IMR-90 (cell line): ENCODE results near the gene RASGRF1. TPM values are rescaled to one million over a fixed set of nuclear protein-coding genes. Genes with fewer than 3 reads are reported as not detected.

Experiments
- ATAC-seq: fragments of 200-7000 bp; cut with Tn5 transposase; 2 replicates; pipeline ENCODE4 v1.9.1; 2020; ENCODE audit warnings: low read depth, mild to moderate bottlenecking, moderate library complexity
- BruUV-seq: library from RNA; stranded (reverse); fragments of 400-500 nt; replicated peaks from 2 replicates; lab custom pipeline; 2021; lab: Mats Ljungman, UMichigan
- CTCF ChIA-PET: fragments of 300-600 bp; formaldehyde crosslinking; extraction: SDS; loops from one replicate; lab custom pipeline; 2021; ENCODE audit warnings: antibody characterized with exemption; lab: Yijun Ruan, JAX
- POLR2A ChIA-PET: fragments of 300-600 bp; sonication (Branson Sonifier 250); formaldehyde crosslinking; loops from one replicate; lab custom pipeline; 2022; ENCODE audit warnings: antibody characterized with exemption; ENCODE audit not compliant: unreplicated experiment; lab: Charles Lee
- DNase-seq: peaks from one replicate; pipeline ENCODE4 v3.0.0; 2013
- H2AFZ ChIP-seq: replicated peaks from 2 replicates; pipeline ENCODE3; 2013; ENCODE audit warnings: low read length, mild to moderate bottlenecking; ENCODE audit not compliant: poor library complexity
- H2AK5ac ChIP-seq: 2 replicates; pipeline ENCODE4 v1.6.1; 2013; ENCODE audit warnings: low read depth, low read length, inconsistent platforms
- H2AK9ac ChIP-seq: replicated peaks from 2 replicates; pipeline ENCODE3; 2013; ENCODE audit warnings: mild to moderate bottlenecking, low read depth, low read length, moderate library complexity; ENCODE audit not compliant: poor library complexity
- H2BK120ac ChIP-seq: 2 replicates; pipeline ENCODE4 v1.6.1; 2013; ENCODE audit warnings: low read depth, low read length, inconsistent platforms
- H2BK15ac ChIP-seq: 3 replicates; pipeline ENCODE4 v1.6.1; 2013; ENCODE audit warnings: low read depth, low read length, inconsistent platforms
- H2BK20ac ChIP-seq: 2 replicates; pipeline ENCODE4 v1.6.1; 2013; ENCODE audit warnings: low read depth, mild to moderate bottlenecking, inconsistent platforms, low read length, moderate library complexity
- H2BK5ac ChIP-seq: 2 replicates; pipeline ENCODE4 v1.6.1; 2013; ENCODE audit warnings: mild to moderate bottlenecking, low read depth, low read length, inconsistent platforms; ENCODE audit not compliant: poor library complexity, severe bottlenecking
- H3K14ac ChIP-seq: replicated peaks from 2 replicates; pipeline ENCODE4 v1.6.1; 2013; ENCODE audit warnings: low read depth, low read length, inconsistent platforms
- H3K18ac ChIP-seq: 2 replicates; pipeline ENCODE4 v1.6.1; 2013; ENCODE audit warnings: low read depth, low read length, control low read depth
- H3K23ac ChIP-seq: 2 replicates; pipeline ENCODE4 v1.6.1; 2013; ENCODE audit warnings: low read depth, low read length, inconsistent platforms
- H3K27ac ChIP-seq: 2 replicates; pipeline ENCODE4 v1.5.1; 2013; ENCODE audit warnings: mild to moderate bottlenecking, control low read depth, low read length; ENCODE audit not compliant: insufficient read depth
- H3K27me3 ChIP-seq: 2 replicates; pipeline ENCODE4 v1.6.1; 2013; ENCODE audit warnings: low read length; ENCODE audit not compliant: control insufficient read depth, insufficient read depth
- H3K36me3 ChIP-seq: 2 replicates; pipeline ENCODE4 v1.6.1; 2013; ENCODE audit warnings: low read length, mixed read lengths; ENCODE audit not compliant: control insufficient read depth, insufficient read depth
- H3K4ac ChIP-seq: 2 replicates; pipeline ENCODE4 v1.6.1; 2013; ENCODE audit warnings: low read depth, low read length, inconsistent platforms
- H3K4me1 ChIP-seq: 2 replicates; pipeline ENCODE4 v1.6.1; 2013; ENCODE audit warnings: low read length, mixed read lengths; ENCODE audit not compliant: control insufficient read depth, insufficient read depth
- H3K4me2 ChIP-seq: 2 replicates; pipeline ENCODE4 v1.6.1; 2013; ENCODE audit warnings: low read depth, mild to moderate bottlenecking, control low read depth, low read length, moderate library complexity
- H3K4me3 ChIP-seq: 2 replicates; pipeline ENCODE4 v1.5.1; 2013; ENCODE audit warnings: low read depth, mild to moderate bottlenecking, control low read depth, low read length, moderate library complexity; ENCODE audit not compliant: insufficient read depth
- H3K56ac ChIP-seq: 2 replicates; pipeline ENCODE4 v1.6.1; 2013; ENCODE audit warnings: low read length, inconsistent platforms; ENCODE audit not compliant: insufficient read depth; ENCODE audit errors: extremely low read depth
- H3K79me1 ChIP-seq, 2 experiments: 2 replicates each; pipeline ENCODE4 v1.6.1; 2013; ENCODE audit warnings: low read length in 2 of 2, inconsistent platforms in 1 of 2, low read depth in 1 of 2
- H3K9ac ChIP-seq: 2 replicates; pipeline ENCODE4 v1.6.1; 2013; ENCODE audit warnings: low read depth, low read length, control low read depth
- H3K9me1 ChIP-seq: 2 replicates; pipeline ENCODE4 v1.6.1; 2013; ENCODE audit warnings: low read length, inconsistent platforms; ENCODE audit not compliant: insufficient read depth
- H3K9me3 ChIP-seq: 2 replicates; pipeline ENCODE4 v1.6.1; 2013; ENCODE audit warnings: low read length; ENCODE audit not compliant: control insufficient read depth, insufficient read depth
- H4K20me1 ChIP-seq: 2 replicates; pipeline ENCODE4 v1.6.1; 2013; ENCODE audit warnings: low read length, inconsistent platforms; ENCODE audit not compliant: insufficient read depth
- H4K5ac ChIP-seq: 2 replicates; pipeline ENCODE4 v1.6.1; 2013; ENCODE audit warnings: mild to moderate bottlenecking, low read depth, low read length, control low read depth
- H4K8ac ChIP-seq, 2 experiments: 2 replicates each; pipeline ENCODE4 v1.6.1; 2013; ENCODE audit warnings: low read depth in 2 of 2, low read length in 2 of 2, control low read depth in 1 of 2, inconsistent platforms in 1 of 2
- H4K91ac ChIP-seq: 2 replicates; pipeline ENCODE4 v1.6.1; 2013; ENCODE audit warnings: low read depth, low read length, inconsistent platforms; ENCODE audit not compliant: insufficient read depth
- MAFK ChIP-seq: IDR thresholded peaks from 2 replicates; pipeline ENCODE4 v1.6.1; 2012; ENCODE audit warnings: low read depth, low read length, improper control_type of control experiment
- RCOR1 ChIP-seq: IDR thresholded peaks from 2 replicates; pipeline ENCODE4 v1.6.1; 2012; ENCODE audit warnings: mild to moderate bottlenecking, low read length, improper control_type of control experiment; ENCODE audit not compliant: insufficient replicate concordance
- SMC3 ChIP-seq: fragments of 150-350 bp; IDR thresholded peaks from 2 replicates; pipeline ENCODE4 v1.6.1; 2016; ENCODE audit warnings: low read depth, mild to moderate bottlenecking, antibody characterized with exemption, low read length, moderate library complexity
- USF2 ChIP-seq: fragments of 150-350 bp; IDR thresholded peaks from 2 replicates; pipeline ENCODE4 v1.6.1; 2017; ENCODE audit warnings: mild to moderate bottlenecking, antibody characterized with exemption, low read length, low read depth
- WGBS, 2 experiments: methylation state at CpG; one replicate each; pipeline versions ENCODE4 v1.1.5 to v1.1.7; 2013; ENCODE audit warnings: missing lambda C conversion rate in 2 of 2; ENCODE audit not compliant: insufficient read length in 1 of 2; ENCODE audit errors: extremely low coverage in 2 of 2; 5-methylcytosine and 5-hydroxymethylcytosine counted together
- dilution Hi-C: fragments of 300-500 bp; cut with HindIII; formaldehyde crosslinking; loops from one replicate; pipeline ENCODE4 v1.14.3; 2018; ENCODE audit warnings: low sequenced_read_pairs; ENCODE audit not compliant: unreplicated experiment
- in situ Hi-C: fragments of 300-500 bp; cut with MboI; formaldehyde crosslinking; loops from 3 replicates; pipeline ENCODE4 v1.14.3; 2019; ENCODE audit warnings: low sequenced_read_pairs, inconsistent platforms, mixed read lengths
- intact Hi-C: fragments of 100-400 bp; cut with micrococcal nuclease; formaldehyde crosslinking; loops from 2 replicates; pipeline ENCODE4 v1.10.0; 2022
- polyA plus RNA-seq, 3 experiments: library from polyadenylated mRNA; depleted of rRNA; stranded (reverse); fragments of >200 nt; gene quantifications; 2 replicates each; pipeline ENCODE4 v1.2.3, GENCODE V29; 2012; ENCODE audit warnings: low replicate concordance in 1 of 3
- total RNA-seq: library from RNA; depleted of rRNA; stranded (reverse); fragments of >200 nt; gene quantifications from 2 replicates; pipeline ENCODE4 v1.2.3, GENCODE V29; 2012

Gene RASGRF1
- total and polyA plus RNA-seq, 2 of the 4 experiments (the other 2 are of a cell fraction), result under 0.01 to 0.15 TPM

DNA sequence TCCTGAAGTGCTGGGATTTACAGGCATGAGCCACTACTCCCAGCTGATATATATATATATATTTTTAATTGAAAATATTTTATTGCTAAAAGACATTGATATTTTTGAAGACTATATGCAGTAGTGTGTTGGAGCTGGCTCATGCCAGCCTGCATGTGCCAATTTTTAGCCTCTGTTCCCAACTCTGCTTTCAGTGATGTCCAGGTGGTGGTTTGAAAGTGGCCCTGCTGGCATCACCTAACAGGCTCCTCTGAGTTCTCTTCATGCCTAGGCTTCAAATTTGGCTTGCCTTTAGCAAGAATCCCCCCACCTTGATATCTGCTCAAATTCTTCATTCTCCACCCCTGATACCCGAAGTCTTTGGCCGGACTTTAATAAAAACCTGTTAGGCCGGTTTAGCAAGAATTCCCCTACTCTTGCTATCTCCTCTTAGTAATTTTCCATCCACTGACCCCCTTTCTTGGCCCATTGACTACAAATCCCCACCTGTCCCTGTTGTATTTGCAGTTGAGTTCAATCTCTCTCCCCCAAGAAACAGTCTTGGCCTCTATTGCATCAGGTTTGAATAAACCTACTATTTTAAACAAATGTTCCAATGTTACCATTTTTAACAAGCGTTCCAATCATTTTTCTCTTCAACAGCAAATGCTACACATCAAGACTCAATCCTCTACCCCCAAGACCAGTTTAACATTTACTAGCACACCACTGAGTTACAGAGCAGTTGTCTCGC is 121.9 kb downstream of the RASGRF1 start (continued):
- TF ChIP-seq MAFK, result no peak

- ATAC-seq, result no peak
- Histone ChIP-seq H3K9ac (no peak overlapping the region), H3K14ac (no peak overlapping the region), H2BK5ac (no peak overlapping the region), H2BK20ac (no peak overlapping the region), H3K79me1 (no peaks in the 10 kb centered on the region), H3K4ac (no peak overlapping the region), H4K91ac (no peak overlapping the region), H3K56ac (no peak overlapping the region), H3K4me2 (no peak overlapping the region), H4K8ac (no peak overlapping the region), H2AFZ (no peak overlapping the region), H3K4me3 (no peak overlapping the region), H3K9me3 (no peaks in the 10 kb centered on the region), H3K27ac (no peak overlapping the region), H2AK9ac (no peak overlapping the region), H4K5ac (no peak overlapping the region), H2AK5ac (no peak overlapping the region), H2BK120ac (no peak overlapping the region), H4K20me1 (no peaks in the 10 kb centered on the region), H3K27me3 (no peaks in the 10 kb centered on the region), H2BK15ac (no peak overlapping the region), H3K18ac (no peak overlapping the region), H3K36me3 (no peaks in the 10 kb centered on the region), H3K9me1 (no peaks in the 10 kb centered on the region), H3K23ac (no peak overlapping the region), H3K4me1 (peaks cover 7% of the 10 kb centered on the region)
- intact Hi-C loops, result no loop called here
- WGBS, 2 experiments, result no CpG with 5 or more reads among the region's 2 CpGs
- POLR2A ChIA-PET, result no interaction called here
- no peak for TF ChIP-seq SMC3
- no peak for TF ChIP-seq RCOR1
- TF ChIP-seq USF2, result no peak
- in situ Hi-C loops, result no loop called here
- dilution Hi-C loops, result no loop called here
- BruUV-seq, result no TSS peak
- CTCF ChIA-PET, result interaction anchor here (0.7 to 2.6 kb wide), 3 partner anchors 11 to 207 kb away, joined by 4 to 8 read pairs (median 7); no protein-coding TSS in a partner anchor
- no peak for DNase-seq
These were observed 122.5 kb downstream of the RASGRF1 start for GRCh38 chr15:78968114-78968513.
